ENCODE data around the gene SSTR3. TPM values are rescaled to one million over a fixed set of nuclear protein-coding genes. Genes with fewer than 3 reads are reported as not detected.

The SSTR3 gene
- total RNA-seq, 1 experiment from 2014 or later = 0.22 TPM

DNA sequence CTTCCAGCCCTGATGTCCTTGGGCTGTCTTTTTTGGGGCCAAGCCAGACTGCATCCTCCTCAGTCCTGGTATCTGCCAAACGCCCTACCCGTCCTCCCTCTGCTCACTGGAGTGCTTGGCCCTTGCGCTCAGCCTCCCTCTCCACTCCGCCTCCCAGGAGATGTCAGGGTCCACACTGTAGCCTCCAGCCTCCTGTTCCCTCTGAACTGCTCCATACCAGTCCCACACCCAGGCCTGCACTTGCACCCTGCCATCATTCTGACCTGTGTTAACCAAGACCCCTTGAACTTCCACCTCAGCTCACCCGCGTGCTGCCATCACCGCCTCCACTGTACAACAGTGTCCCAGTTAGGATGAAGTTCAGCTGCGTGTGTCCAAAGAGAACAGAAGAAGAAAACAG is 56.3 kb downstream of the SSTR3 start (continued):
- TF ChIP-seq, protein P1, sequence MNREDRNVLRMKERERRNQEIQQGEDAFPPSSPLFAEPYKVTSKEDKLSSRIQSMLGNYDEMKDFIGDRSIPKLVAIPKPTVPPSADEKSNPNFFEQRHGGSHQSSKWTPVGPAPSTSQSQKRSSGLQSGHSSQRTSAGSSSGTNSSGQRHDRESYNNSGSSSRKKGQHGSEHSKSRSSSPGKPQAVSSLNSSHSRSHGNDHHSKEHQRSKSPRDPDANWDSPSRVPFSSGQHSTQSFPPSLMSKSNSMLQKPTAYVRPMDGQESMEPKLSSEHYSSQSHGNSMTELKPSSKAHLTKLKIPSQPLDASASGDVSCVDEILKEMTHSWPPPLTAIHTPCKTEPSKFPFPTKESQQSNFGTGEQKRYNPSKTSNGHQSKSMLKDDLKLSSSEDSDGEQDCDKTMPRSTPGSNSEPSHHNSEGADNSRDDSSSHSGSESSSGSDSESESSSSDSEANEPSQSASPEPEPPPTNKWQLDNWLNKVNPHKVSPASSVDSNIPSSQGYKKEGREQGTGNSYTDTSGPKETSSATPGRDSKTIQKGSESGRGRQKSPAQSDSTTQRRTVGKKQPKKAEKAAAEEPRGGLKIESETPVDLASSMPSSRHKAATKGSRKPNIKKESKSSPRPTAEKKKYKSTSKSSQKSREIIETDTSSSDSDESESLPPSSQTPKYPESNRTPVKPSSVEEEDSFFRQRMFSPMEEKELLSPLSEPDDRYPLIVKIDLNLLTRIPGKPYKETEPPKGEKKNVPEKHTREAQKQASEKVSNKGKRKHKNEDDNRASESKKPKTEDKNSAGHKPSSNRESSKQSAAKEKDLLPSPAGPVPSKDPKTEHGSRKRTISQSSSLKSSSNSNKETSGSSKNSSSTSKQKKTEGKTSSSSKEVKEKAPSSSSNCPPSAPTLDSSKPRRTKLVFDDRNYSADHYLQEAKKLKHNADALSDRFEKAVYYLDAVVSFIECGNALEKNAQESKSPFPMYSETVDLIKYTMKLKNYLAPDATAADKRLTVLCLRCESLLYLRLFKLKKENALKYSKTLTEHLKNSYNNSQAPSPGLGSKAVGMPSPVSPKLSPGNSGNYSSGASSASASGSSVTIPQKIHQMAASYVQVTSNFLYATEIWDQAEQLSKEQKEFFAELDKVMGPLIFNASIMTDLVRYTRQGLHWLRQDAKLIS (CRISPR knock-in tag; IDR thresholded peaks at IDR 0.05; ENCODE audit: borderline replicate concordance) = no peak
- TF ChIP-seq ATF1 (CRISPR knock-in tag; IDR thresholded peaks at IDR 0.05) (no peak), GABPB1 (CRISPR knock-in tag; IDR thresholded peaks at IDR 0.05) (no peak)

DNA sequence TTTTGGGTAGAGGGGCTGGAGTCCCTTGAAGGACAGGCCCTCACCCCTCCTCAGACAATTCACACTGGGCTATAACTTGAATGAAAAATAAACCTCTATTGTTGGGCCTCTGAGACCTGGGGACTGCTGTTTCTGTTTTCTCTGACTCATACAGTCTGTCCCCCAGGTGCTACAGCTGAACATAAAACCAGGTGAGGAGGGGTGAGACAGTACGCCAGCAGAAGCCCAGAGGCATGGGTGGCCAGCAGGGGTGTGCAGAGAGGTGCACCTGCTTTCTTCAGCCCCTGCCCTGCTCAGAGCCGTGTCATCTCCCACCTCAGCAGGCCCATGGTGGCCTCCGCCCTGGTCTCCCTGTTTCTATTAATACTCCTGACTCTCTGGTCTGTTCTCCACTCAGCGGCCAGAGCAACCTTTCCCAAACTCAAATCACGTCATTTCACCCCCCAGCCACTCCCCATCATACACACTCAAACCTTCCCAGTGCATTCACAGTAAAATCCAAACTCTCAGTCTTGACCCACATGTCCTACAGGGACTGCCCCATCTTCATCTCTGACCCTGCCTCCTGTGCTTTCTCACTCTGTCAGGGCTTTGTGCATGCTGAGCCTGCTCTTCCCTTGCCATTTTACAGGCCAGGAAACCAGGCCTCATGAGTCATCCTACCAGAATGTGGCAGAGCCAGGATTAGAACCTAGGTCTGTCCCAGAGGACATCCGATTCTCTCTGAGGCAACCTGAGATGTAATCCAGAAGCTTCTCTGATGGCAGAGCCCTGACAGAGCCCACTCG is 57.2 kb downstream of the SSTR3 start:
- ChIA-PET POLR2A (no interaction called here), CTCF (interaction anchor here (0.7 to 1.5 kb wide), 2 partner anchors 26 to 65 kb away, joined by 3 to 4 read pairs; no protein-coding TSS in a partner anchor)
- ATAC-seq = no peak

More for the DNA sequence above, 57.2 kb downstream of the SSTR3 start:
- Mint-ChIP-seq H3K4me3 (no peak overlapping the region), H3K4me1 (peaks cover 3% of the 10 kb centered on the region), H3K27ac (no peak overlapping the region), H3K36me3 (no peaks in the 10 kb centered on the region), H3K27me3 (ENCODE audit: low read depth) (peaks cover 5% of the 10 kb centered on the region; the same call in 1 of the 2 replicates), H3K9me3 (peaks cover 14% of the 10 kb centered on the region)
- TF ChIP-seq, protein P2, sequence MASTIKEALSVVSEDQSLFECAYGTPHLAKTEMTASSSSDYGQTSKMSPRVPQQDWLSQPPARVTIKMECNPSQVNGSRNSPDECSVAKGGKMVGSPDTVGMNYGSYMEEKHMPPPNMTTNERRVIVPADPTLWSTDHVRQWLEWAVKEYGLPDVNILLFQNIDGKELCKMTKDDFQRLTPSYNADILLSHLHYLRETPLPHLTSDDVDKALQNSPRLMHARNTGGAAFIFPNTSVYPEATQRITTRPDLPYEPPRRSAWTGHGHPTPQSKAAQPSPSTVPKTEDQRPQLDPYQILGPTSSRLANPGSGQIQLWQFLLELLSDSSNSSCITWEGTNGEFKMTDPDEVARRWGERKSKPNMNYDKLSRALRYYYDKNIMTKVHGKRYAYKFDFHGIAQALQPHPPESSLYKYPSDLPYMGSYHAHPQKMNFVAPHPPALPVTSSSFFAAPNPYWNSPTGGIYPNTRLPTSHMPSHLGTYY (CRISPR knock-in tag; IDR thresholded peaks at IDR 0.05) = no peak
- TF ChIP-seq, protein P3, sequence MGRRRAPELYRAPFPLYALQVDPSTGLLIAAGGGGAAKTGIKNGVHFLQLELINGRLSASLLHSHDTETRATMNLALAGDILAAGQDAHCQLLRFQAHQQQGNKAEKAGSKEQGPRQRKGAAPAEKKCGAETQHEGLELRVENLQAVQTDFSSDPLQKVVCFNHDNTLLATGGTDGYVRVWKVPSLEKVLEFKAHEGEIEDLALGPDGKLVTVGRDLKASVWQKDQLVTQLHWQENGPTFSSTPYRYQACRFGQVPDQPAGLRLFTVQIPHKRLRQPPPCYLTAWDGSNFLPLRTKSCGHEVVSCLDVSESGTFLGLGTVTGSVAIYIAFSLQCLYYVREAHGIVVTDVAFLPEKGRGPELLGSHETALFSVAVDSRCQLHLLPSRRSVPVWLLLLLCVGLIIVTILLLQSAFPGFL (CRISPR knock-in tag; IDR thresholded peaks at IDR 0.05; ENCODE audit: borderline replicate concordance) = no peak
- TF ChIP-seq MYBL2 (CRISPR knock-in tag; IDR thresholded peaks at IDR 0.05) (no peak), SOX15 (CRISPR knock-in tag; IDR thresholded peaks at IDR 0.05) (no peak), ZNF317 (CRISPR knock-in tag; IDR thresholded peaks at IDR 0.05; ENCODE audit: borderline replicate concordance, low read depth) (no peak), ZNF219 (CRISPR knock-in tag; IDR thresholded peaks at IDR 0.05; ENCODE audit: borderline replicate concordance) (no peak), SMAD3 (CRISPR knock-in tag; IDR thresholded peaks at IDR 0.05; ENCODE audit: borderline replicate concordance) (no peak), GRHL2 (CRISPR knock-in tag; IDR thresholded peaks at IDR 0.05; ENCODE audit: insufficient replicate concordance, severe bottlenecking) (no peak), CREM (CRISPR knock-in tag; IDR thresholded peaks at IDR 0.05) (no peak), ZNF671 (CRISPR knock-in tag; IDR thresholded peaks at IDR 0.05) (no peak)
- TF ChIP-seq, protein P4, sequence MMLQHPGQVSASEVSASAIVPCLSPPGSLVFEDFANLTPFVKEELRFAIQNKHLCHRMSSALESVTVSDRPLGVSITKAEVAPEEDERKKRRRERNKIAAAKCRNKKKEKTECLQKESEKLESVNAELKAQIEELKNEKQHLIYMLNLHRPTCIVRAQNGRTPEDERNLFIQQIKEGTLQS (CRISPR knock-in tag; conservative IDR thresholded peaks at IDR 0.05) = no peak
- TF ChIP-seq, protein P5, sequence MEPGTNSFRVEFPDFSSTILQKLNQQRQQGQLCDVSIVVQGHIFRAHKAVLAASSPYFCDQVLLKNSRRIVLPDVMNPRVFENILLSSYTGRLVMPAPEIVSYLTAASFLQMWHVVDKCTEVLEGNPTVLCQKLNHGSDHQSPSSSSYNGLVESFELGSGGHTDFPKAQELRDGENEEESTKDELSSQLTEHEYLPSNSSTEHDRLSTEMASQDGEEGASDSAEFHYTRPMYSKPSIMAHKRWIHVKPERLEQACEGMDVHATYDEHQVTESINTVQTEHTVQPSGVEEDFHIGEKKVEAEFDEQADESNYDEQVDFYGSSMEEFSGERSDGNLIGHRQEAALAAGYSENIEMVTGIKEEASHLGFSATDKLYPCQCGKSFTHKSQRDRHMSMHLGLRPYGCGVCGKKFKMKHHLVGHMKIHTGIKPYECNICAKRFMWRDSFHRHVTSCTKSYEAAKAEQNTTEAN (CRISPR knock-in tag; IDR thresholded peaks at IDR 0.05) = no peak
- TF ChIP-seq, protein P6, sequence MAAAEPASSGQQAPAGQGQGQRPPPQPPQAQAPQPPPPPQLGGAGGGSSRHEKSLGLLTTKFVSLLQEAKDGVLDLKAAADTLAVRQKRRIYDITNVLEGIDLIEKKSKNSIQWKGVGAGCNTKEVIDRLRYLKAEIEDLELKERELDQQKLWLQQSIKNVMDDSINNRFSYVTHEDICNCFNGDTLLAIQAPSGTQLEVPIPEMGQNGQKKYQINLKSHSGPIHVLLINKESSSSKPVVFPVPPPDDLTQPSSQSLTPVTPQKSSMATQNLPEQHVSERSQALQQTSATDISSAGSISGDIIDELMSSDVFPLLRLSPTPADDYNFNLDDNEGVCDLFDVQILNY (CRISPR knock-in tag; IDR thresholded peaks at IDR 0.05) = no peak
- TF ChIP-seq, protein P7, sequence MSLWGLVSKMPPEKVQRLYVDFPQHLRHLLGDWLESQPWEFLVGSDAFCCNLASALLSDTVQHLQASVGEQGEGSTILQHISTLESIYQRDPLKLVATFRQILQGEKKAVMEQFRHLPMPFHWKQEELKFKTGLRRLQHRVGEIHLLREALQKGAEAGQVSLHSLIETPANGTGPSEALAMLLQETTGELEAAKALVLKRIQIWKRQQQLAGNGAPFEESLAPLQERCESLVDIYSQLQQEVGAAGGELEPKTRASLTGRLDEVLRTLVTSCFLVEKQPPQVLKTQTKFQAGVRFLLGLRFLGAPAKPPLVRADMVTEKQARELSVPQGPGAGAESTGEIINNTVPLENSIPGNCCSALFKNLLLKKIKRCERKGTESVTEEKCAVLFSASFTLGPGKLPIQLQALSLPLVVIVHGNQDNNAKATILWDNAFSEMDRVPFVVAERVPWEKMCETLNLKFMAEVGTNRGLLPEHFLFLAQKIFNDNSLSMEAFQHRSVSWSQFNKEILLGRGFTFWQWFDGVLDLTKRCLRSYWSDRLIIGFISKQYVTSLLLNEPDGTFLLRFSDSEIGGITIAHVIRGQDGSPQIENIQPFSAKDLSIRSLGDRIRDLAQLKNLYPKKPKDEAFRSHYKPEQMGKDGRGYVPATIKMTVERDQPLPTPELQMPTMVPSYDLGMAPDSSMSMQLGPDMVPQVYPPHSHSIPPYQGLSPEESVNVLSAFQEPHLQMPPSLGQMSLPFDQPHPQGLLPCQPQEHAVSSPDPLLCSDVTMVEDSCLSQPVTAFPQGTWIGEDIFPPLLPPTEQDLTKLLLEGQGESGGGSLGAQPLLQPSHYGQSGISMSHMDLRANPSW (CRISPR knock-in tag; conservative IDR thresholded peaks at IDR 0.05; ENCODE audit: low read depth) = no peak
- TF ChIP-seq, protein P8, sequence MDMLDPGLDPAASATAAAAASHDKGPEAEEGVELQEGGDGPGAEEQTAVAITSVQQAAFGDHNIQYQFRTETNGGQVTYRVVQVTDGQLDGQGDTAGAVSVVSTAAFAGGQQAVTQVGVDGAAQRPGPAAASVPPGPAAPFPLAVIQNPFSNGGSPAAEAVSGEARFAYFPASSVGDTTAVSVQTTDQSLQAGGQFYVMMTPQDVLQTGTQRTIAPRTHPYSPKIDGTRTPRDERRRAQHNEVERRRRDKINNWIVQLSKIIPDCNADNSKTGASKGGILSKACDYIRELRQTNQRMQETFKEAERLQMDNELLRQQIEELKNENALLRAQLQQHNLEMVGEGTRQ (CRISPR knock-in tag; IDR thresholded peaks at IDR 0.05) = no peak
- no peak for DNase-seq (ENCODE audit: low spot score)

Data from WTC11 (cell line).